ENCODE data around the gene SUCLG2.

The SUCLG2 gene

DNA sequence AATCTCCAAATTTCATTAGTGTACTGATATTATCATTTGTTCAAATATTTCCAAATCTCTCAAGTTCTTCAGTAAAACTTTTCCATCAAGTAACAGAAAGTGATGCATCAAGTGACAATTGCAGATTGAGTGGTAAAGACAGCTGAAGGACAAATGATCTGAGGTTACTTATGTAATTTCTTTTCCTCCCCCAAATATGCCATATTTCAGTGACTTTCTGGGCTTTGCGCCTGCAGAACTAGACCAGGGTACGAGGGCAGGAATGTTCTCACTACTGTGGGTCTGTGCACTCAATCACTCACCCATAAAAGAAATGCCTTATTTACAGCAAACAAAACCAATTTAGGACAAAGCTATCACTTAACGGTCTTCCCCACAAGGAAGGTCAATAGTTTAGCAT lies 4.7 kb downstream of the SUCLG2 start:
- no peak for DNase-seq

DNA sequence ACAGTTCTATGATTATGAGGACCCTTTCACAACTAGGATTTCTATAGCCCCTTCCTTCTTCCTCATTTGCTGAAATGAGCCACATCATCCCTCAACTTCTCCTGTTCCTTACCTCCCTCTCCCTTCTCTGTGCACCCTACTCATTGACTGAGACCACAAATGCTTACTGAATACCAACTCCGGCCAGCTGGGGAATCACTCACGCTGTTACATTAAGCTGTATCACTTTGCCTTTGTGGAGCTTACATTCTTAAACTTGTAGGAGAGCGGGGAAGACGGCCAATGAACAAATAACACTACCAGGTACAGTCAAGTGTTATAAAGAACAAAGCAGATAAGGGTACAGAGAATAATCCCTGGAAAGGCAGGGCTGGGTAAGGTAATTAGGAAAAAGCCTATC lies 5.7 kb downstream of the SUCLG2 start:
- no peak for DNase-seq

DNA sequence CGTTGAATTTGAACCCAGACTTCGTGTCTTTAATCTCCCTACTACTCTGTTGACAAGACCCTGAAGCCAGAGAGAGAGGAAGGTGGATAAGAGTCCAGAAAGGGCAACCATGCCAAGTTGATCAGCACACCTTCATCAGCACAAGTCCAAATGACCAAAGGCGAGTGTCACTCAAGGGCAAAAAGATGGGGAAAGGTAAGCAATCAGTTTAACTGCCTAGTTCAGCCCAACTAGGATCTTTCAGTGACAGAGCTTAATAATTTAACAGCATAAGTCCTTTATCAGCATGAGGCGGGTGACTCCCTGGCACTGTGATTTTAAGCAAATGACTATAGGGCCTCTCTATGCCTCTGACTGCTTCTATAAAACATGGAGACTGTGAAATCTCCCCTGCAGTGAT lies 6.2 kb downstream of the SUCLG2 start:
- no peak for DNase-seq

DNA sequence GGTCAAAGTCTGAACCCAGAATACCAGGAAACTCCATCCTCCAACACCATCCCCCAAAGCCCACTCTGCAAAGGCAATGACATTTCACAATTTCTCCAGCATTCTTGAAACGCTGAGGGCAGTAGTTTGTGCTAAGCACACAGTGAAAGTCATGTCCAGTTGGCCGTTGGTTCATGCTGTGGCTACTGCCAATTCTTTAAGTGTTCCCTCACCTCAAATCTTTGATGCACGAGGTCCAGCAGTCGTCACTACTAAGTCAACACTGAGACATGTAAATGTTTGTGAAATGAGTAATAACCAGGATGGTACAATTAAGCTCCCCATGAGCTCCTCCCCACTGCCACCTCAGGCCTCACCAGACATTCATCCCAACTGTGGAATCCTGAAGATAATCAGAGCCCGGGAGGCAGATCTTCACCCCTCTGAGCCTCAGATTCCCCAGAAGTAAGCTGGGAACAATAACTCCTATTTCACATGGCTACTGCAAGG lies 7.0 kb downstream of the SUCLG2 start:
- DNase-seq = no peak

DNA sequence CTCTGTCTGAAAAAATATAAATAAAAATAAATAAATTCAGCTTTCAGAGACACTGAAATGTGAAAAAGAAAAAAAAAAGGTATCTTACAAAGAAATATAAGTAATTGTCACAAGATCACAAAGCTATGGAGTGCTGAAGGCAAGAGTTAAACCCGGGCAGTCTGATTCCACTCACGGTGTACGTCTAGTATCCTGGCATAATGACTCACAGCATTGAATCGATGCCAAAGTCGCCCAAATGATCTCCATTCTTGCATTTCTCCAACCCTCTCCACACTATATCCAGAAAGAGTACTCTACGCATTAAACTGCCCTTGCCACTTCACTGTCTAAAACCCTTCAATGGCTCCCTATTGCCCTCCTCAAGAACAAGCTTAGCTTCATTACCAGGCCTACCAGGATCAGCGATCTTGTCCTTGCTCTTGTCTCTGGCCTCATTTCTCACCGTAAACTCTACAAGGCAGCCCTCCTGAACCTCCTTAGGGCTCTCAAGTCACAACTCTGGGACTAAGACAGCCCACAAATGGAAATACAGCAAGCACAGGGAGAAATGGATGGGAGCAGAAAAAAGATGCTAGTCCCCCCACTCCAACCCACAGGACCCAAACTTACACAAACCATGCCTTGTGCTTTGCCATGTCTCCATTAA lies 7.7 kb downstream of the SUCLG2 start:
- no peak for DNase-seq

DNA sequence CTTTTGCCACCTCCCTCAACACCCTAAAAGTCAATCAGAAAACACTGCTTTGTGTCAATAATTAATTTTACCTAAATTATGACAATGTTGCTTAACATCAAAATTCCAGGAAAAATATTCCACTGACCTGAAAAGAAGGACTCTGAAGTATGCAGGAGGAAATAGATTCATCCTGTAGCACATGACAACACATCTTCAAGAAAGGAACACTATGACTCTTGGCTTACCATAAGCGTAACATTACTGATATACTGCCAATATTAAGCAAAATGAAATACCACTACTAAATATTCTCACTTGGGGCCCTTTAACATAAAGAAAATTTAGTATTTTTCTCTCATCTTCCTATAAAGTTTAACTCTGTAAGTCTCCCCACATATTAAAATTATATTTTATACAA lies 9.6 kb downstream of the SUCLG2 start:
- DNase-seq = no peak

DNA sequence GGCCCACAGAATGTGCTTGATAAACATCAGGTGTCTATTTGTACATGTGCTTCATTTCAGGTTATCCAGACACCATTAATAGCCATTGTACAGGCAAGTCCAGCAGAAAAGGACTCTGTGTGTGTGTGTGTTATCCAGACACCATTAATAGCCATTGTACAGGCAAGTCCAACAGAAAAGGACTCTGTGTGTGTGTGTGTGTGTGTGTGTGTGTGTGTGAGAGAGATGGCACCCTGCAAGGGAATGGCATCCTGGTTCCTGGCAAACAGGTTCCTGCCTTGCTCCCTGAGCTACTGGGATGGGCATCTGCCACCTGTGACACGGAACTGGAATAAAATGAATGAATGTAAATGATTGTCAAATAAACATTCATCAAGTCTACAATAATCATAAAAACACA lies 11.7 kb downstream of the SUCLG2 start:
- DNase-seq = no peak

DNA sequence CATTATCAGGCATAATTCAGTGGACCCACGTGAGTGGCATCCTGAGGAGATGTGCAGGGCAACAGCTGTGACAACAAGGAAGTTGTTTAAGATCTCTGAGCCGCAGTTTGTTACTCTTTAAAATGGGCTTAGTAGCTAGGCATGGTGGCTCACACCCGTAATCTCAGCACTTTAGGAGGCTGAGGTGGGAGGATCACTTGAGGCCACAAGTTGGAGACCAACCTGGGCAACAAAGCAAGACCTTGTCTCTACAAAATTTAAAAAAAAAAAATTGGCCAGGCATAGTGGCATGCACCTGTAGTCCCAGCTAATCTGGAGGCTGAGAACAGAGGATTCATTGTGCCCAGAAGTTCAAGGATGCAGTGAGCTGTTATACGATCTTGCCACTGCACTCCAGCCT lies 12.2 kb downstream of the SUCLG2 start:
- DNase-seq = no peak

DNA sequence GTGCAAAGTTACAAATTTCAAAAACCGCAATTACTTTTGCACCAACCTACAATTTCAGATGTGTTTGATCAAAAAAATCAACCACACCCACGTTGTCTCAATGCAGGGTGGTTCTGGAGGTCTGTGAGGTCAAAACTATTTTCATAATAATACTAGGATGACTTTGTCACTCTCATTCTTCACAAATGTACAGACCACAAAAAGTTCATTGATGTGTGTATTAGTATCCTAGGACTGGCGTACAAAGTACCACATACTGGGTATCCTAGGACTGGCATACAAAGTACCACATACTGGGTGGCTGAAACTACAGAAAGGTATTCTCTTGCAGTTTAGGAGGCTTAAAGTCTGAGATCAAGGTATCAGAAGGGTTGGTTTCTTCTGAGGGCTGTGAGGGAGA lies 13.0 kb downstream of the SUCLG2 start:
- no peak for DNase-seq

DNA sequence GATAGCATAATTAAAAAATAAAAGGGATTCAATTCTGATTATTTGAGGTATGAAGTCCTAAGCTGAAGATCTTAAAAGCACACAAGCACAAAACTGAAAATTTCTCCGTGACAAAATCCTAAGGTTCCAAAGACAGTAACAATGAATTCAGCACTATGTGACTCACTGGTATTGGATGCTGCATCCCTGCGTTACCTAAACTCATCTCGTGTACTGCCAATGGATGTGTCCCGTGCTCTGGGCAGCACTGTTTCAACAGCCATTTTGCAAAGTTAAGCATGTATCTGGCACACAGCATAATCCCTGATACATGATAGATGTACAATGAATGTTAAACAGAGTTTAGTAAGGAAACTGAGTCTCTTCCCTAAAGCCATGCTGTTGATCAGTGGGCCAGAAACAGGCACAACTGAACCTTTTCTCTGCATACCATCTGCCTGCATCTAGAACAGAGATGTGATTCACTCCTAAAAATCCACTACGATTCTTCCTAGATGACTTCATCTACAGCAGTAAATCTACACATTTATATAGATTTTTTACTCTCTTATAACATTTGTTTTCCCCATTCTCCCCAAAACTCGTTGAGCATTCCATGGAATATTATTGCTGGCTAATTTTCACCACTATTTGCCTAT lies 14.3 kb downstream of the SUCLG2 start:
- DNase-seq = no peak

DNA sequence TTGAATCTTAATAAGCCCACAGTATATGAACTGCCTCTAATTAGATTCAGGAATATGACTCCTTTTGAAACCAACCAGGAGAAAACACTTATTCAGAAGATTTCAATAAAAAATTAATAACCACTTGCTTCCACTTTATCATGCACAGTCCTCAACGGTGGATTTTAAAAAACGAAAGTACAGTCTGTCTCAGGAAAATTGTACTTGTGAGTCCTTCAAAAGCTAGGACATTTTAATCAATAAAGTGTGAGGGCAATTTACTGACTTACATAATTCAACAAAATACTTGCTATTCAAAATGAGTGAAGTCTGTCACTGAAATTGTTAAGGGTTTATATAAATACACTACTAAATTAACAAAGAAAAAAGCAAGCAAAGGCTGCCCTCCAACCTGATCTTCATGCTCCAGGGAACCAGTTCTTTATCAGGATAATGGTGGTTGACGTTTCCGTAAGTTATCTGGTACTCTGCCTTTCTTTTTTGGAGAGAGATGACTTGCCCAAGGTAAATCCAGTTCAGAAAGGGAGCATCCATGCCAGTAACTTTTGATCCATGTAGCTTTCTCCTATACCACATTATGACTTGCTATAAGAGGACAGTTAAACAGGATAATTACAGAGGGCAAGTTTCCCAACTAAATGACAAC lies 17.0 kb downstream of the SUCLG2 start:
- DNase-seq = no peak

DNA sequence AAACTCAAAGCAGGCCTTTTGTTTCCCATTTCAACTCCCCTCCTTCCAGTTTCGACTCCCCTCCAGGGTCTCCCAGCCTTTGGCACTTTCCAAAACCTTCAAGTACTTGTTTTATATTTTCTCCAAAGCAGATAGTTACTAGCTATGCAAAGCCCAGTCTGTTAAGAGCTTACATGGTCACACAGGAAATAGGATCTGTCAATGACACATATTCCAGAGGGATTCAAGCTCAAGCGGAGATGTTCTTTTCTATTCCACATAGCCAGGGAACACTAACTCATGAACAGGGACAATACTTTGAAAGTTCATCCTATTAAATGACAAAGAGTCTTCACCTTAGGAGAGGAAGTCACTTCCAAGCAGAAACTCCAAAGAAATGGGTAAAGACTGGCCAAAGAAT lies 18.6 kb downstream of the SUCLG2 start:
- no peak for DNase-seq

DNA sequence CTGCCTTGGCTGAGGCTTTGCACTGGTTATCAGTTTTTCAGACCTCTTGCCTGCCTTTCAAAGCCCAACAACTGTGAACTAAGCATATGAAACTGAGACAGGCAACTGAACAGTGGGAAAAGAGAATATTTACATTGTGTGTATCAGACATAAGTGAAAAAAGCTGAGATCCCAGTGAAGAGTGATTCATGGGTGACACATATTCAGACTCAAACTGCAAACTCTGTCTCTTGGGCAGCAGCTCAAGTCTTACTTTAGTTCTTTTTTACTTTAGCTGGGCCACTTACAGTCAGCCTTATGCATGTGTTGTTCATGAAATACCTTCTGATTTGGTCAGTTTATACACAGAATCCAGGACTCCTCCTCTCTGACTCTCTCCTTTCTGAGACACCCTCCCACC lies 19.2 kb downstream of the SUCLG2 start:
- no peak for DNase-seq

DNA sequence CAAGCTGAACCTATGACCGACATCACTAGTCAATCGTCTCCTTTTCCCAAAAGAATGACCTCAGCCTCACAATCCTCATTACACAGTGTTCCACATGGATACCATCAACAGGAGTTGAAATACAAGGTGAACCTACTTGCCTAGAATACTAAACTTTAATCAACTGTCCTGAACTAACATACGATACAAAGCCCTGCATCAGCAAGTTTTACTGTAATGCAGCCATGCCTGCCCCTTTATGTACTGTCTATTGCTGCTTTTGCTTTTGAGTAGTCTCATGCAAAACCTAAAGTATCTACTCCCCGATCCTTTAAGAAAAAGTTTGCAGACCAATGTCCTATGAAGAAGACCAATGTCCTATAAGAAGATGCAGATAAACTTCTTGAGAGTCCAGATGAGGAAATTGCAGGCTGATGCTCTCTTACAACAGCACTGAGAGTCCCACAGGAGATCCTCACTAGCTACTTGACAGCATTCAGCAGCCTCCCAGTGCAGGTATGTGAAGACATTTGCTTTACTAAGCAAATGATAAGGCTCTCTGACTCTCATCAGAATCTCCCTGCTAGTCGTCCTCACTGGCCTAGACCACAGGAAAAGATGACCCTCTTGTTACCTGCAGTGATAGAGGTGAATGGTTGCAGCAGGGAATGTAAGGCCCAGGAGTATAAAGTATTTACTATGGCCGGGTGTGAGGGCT lies 23.6 kb downstream of the SUCLG2 start:
- no peak for DNase-seq

DNA sequence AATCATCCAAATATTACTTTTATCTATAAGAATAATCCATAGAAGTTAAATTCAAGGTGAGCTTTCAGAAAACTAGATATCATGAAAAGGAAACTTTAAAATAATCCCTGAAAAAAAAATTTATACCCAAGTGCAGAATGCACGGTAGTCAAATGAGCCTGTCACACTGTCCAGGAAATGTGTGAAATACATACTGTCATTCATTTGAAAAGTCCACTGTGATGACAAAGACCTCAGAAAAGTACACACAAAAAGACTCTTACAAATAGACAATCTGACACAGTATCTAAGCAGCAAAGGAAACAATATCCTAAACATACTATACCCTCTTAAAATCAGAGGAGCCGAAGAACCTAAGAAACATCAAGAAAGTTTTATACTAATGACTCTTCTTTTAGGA lies 29.7 kb downstream of the SUCLG2 start:
- no peak for DNase-seq

DNA sequence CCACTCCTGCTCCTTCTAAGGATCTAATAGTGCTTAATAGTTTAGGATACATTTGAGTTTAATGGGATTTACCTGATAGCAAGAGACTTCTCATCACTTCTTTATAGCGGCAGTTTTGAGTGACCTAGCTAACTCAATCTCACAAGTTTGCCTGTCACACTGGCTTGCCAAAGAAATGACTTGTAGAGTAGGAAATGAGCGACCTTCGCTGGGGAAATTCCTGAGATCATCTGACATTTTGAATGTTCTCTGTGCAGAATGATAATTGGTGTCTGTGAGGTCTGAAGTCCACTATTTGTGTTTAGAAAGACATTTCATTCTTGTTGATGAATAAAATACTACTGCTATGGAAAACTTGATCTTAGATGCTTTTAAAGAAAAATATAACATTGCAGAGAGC lies 30.3 kb downstream of the SUCLG2 start:
- no peak for DNase-seq

DNA sequence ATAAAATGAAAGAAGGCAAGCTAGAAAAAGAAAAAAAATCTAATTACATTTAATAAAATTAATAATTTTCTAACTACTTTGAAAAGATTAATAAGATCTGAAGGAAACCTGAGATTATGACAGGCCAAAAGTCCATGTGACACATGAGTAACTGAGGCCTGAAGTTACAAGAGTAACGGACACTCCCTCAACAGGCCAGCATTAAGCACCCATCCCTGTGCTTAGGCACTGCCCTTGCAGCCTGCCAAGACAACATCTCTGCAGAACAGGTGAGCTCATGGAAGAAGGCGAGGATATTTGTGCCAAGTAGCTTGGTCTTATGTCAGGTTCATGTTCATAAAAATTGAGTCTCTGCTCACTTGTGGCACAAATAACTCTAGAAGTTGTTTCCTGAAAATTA lies 31.8 kb downstream of the SUCLG2 start:
- DNase-seq = no peak

DNA sequence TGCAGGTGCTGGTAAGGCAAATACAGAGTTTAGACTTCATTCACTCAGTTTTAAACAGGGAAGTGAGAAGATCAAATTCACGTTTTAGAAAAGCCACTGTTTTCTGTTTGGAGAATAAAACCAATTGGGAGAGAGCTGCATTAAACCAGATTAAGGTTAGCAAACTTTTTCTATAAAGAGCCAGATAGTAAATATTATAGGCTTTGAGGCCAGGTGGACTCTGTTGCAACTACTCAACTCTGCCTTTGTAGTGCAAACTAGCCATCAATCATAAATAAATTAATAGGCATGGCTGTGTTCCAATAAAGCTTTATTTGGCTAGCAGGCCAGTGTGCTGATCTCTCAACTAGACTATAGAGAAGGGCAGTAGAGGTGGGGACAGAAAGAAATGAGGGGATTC lies 33.5 kb downstream of the SUCLG2 start:
- no peak for DNase-seq

DNA sequence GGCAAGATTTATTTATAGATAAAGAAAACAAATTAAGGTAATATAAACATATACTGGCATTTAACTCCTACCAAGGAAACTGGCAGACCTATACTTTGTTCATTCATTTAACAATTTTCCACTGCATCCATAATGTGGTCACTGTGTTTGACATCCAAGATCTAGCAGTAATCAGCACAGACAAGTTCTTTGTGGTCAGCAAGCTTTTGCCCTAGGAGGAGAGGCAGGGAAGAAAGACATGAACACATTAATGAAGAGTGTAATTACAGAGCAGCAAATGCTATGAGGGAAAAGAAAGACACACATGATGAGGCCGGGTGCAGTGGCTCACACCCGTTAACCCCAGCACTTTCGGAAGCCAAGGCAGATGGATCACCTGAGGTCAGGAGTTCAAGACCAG lies 34.4 kb downstream of the SUCLG2 start:
- DNase-seq = no peak

DNA sequence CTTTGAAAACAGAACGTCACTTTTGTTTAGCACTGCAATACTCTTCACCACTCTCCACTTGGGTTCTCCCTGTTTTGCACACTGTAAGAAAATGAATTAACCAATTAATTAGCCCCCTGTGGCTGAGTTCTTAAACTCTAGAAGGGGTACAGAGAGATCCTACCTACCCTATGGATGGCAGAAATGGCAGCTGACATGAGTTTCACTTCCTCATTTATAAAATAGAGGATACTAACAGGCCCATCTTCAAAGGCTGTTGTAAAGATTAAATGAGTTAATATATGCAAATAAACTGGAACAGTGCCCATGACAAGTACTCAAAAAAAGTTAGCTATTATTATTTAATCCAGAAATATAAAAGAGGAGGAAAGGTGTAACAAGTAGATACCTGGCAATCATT lies 36.9 kb downstream of the SUCLG2 start:
- DNase-seq = no peak

DNA sequence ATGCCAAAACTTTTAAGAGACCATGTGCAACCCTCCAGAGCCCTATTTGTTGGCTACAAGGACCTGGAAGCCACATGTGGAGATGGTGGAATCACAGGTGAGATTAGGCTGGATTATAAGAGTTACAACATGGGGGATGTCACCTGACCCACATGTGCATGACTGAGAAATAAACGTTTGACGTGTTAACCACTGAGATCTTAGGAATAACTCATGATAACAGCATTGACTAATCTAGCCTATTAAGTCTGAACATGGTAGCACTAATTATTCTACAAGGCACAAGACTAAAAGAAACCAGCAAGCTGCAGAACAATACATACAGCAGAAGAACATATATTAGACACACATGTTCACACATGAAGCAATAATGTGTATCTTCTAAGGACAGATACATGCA lies 38.4 kb downstream of the SUCLG2 start:
- DNase-seq = no peak

DNA sequence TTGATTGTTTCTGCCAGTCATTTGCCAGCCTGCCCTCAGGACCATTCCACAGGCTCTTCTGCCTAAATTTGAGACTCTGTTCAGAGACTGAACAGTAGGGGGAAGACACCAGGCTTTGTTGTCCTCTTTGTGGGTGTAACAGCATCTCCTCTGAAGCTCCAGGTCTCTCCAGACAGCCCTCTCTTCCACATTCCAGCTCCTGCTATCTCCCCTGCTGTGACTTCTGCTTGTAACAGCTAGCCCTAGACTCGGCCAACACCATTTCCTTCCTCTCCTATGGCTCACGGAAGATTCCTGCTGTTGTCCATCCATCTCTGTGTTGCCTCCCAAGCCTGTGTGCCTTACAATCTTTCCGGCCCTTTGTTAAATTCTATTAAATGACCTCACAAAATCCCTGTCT lies 40.2 kb downstream of the SUCLG2 start:
- DNase-seq = no peak

DNA sequence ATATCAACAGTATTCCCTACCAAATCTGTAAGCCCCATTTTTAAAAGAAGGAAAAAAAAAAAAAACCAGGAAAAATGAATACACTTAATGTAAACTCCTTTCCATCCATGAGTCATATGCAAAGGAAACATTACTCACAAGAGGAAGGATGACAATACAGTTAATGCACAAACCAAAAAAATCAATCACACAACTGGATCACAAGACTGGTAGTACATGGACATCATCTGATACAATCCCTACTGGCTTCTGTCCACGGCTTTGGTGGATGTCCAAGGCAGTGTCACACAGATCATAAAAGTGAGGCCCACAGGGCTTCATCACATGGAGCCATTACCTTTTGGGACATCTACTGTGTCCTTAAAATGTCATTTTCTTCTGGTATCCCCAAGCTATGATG lies 44.0 kb downstream of the SUCLG2 start:
- DNase-seq = no peak
